NCI-H1048 (cell line): ENCODE measurements around the gene CDKAL1.
A peak's percentile ranks its signal among the peaks of the same experiment; 100 is the strongest.
"Not testable (repeated sequence)": the region's sequence is repeated elsewhere in the genome, so short reads cannot be mapped to it uniquely, and the experiment has no call there.

Source experiments
- DNase-seq: peaks from one replicate; lab custom pipeline; 2025; lab: John Stamatoyannopoulos, UW

The CDKAL1 gene

DNA sequence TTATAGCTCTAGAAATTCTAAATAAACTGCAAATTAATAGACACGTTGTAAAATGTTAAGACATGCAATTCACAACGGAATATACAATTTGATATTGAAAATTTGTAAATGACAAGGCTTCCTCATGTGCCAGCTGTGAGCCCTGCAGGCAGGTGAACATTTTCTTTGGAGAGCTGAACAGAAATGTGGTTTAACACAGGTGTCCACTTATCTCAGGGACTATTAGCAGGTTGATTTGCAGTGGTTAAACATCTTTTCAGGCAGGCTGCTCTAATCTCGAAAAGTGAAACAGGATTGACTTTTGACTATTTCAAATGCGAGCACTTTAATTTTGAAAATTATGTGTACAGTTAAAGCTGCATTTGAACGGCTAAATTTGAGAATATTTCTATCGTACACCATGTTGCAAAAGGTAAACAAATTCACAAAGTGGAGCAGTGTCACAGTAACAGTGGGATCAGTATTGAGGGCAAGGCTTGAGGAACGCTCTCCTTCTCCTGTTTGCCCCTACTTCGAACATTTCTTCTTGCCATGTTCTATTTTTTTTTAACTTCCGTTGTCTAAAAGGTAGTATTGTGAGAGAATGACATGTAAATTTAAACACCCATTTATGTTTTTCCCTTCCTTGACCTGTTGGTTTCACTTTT lies 210.8 kb downstream of the CDKAL1 start:
- DNase-seq, result no peak

GRCh38 chr6:20746024-20746423 lies 211.8 kb downstream of the CDKAL1 start:
- no peak for DNase-seq

DNA sequence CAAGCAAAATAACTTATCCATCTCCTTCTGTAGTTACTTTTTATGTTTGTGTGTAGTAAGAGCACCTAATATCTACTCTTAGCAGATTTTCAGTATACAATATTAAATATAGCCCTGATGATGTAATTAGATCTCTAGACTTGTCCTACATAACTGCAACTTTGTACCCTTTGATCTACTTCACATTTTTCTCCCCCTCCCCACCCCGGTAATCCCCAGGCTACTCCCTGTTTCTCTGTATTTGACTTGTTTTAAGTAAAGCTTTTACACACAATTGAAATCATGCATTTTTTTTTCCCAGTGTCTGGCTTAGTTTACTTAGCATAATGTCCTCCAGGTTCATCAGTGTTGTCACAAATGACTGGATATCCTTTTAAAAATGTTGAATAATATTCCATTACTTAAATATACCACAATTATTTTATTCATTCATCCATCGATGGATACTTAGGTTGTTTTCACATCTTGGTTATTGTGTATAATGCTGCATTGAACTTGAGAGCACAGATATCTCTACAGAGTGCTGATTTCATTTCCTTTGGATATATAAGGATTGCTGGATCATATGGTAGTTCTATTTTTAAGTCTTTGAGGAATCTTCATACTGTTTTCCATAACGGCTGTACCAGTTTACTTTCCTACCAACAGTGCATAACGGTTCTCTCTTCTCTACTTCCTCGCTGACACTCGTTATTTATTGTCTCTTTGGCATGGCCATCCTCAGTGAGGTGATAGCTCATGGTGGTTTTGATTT lies 212.7 kb downstream of the CDKAL1 start:
- DNase-seq, result no peak

DNA sequence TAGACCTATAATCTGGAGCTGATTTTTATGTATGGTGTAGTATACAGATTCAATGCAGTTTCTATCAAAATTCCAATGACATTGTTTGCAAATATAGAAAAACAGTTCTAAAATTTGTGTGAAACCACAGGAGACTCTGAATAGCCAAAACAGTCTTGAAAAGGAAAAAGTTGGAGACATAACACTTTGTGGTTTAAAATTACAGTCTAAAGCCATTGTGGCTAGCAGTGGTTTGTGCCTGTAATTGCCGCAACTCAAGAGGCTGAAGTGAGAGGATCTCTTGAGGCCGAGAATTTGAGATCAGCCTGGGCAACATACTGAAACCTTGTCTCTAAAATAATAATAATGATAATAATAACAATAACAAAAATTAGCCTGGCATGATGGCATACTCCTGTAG lies 213.7 kb downstream of the CDKAL1 start:
- no peak for DNase-seq

DNA sequence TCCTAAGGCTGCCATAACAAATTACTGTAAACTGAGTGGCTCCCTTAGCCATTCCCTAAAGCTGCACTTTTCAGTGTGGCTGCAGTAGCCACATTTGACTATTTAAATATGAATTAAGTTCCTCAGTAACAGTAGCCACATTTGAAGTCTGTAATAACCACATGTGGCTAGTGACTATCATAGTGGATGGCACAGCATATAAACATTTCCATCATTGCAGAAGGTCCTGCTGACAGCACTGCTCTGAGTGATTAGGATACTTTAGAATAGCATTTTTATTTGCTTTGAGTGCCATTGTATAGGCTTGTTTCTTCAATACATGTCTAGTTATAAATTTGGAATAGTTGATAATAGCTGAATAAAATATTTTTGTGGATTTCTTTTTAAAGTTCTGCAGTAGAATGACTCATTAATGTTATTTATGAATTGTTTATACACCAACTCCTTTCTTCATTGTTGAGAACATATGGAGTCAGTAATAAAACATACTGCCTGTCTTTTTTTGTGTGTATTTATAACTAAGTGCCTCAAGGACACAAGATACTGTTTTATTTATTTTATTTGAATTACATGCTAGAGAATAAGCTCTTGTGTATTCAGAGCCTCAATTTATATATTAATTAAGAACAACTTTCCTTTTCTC lies 217.2 kb downstream of the CDKAL1 start:
- DNase-seq, result no peak

- no peak for DNase-seq
These were observed 221.4 kb downstream of the CDKAL1 start for GRCh38 chr6:20755631-20756030.

DNA sequence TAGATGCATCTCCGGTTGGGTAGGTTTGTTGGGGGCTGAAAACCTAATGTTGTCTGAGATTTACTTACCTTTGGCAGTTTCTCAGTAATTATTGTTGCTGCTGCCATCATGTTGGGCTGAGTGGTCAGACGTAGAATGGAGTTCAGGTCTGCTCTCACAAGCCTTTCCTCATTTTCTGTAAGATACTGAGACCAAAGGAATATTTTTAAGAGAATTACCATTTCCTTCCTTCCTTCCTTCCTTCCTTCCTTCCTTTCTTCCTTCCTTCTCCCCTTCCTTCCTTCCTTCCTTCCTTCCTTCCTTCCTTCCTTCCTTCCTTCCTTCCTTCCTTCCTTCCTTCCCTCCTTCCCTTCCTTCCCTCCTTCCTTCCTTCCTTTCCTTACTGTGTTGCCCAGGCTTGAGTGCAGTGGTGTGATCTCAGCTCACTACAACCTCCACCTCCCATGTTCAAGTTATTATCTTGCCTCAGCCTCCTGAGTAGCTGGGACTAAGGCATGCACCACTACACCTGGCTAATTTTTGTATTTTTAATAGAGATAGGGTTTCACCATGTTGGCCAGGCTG lies 222.4 kb downstream of the CDKAL1 start:
- not testable (repeated sequence) for DNase-seq

- DNase-seq, result no peak
These were observed 223.5 kb downstream of the CDKAL1 start for GRCh38 chr6:20757761-20758160.

GRCh38 chr6:20763296-20763695 lies 229.0 kb downstream of the CDKAL1 start:
- no peak for DNase-seq

DNA sequence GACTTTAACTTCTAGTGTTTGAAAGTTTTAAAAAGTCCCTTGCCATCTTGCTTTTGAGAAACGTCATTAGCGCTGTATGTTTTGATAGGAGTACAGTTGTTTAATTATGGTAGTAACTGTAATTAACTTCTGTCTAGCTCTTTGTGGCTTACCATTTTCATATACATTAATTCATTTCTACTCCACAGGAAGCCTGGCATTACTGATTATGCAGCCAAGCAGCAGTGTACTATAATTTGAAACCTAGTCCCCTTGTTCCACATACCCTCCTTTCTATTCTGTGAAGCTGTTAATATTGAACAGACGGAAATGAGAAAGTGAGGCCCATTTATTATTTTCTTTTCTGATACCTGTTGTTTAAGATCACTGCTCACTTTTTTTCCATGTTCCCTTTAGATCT lies 235.4 kb downstream of the CDKAL1 start:
- no peak for DNase-seq

DNA sequence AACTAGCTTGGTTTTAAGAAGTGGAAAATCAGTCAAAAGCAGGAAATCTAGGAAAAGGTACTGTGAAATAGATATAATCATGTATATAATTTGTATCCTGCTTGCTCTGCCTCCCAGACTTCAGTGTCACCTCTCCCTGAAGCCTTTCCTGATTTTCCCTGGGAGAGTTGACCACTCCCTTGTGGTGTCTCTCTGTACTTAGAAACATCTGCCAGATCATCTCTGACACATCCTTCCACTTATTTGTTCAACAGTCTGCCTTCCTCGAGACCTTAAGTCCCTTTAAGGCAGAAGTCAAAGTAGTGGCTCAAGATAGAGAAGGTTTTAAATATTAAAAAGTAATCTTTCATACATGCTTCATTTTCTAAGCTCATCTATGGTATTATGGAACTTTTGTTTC lies 236.5 kb downstream of the CDKAL1 start:
- no peak for DNase-seq

DNA sequence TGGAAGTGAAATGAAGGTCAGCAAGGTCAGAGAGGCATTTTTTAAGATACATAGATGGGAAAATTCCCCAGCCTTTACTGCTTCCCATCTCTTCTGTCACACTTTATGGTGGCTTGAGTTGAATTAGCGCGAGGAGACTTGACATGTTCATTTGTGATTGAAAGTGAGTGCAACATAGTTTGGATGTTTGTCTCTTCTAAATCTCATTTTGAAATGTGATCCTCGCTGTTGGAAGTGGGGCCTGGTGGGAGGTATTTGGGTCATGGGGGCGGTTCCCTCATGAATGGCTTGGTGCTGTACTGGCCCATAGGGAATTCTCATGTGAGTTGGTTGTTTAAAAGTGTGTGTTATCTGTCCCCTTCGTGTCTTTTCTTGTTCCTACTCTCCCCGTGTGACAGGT lies 237.2 kb downstream of the CDKAL1 start:
- no peak for DNase-seq

- no peak for DNase-seq
These were observed 239.6 kb downstream of the CDKAL1 start for GRCh38 chr6:20773822-20774221.

- peak; percentile 31 for DNase-seq
These were observed 241.7 kb downstream of the CDKAL1 start for GRCh38 chr6:20775981-20776380.

DNA sequence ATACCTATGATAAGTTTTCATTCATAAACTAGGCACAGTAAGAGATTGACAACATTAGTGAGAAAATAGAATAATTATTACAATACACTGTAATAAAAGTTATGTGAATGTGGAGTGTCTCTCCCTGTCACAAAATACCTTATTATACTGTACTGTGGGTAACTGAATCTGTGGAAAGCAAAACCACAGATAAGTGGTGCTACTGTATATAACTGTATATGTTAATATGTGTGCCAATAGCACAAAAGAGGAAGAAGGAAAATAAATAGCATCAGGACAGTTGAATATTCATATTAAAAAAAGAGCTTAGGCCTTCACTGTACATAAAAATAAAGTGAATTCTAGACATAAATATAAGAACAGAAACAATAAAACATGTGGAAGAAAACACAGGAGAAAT lies 243.5 kb downstream of the CDKAL1 start:
- no peak for DNase-seq

- DNase-seq, result no peak
These were observed 244.2 kb downstream of the CDKAL1 start for GRCh38 chr6:20778459-20778858.

- no peak for DNase-seq
These were observed 244.7 kb downstream of the CDKAL1 start for GRCh38 chr6:20778912-20779311.

DNA sequence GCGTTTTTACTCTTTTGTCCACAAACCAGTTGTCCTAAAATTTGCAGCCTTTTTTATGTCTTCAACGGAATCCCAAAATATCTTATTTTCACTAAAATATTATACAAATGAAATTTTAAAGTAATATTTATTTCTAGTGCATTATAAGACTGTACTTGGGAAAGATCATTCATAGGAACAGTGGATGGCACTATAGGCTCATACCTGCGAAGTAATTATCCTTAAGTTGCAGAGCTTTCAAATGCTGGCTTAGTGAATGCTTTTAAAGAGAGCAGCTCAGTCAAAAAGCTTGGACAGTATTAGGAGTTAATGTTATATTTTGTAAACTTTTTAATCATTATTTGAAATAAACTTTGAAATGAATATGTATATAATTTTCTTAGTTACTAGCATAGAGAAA lies 254.9 kb downstream of the CDKAL1 start:
- DNase-seq, result no peak

GRCh38 chr6:20790032-20790791 lies 256.0 kb downstream of the CDKAL1 start:
- DNase-seq, result no peak

GRCh38 chr6:20791074-20791473 lies 256.8 kb downstream of the CDKAL1 start:
- no peak for DNase-seq

DNA sequence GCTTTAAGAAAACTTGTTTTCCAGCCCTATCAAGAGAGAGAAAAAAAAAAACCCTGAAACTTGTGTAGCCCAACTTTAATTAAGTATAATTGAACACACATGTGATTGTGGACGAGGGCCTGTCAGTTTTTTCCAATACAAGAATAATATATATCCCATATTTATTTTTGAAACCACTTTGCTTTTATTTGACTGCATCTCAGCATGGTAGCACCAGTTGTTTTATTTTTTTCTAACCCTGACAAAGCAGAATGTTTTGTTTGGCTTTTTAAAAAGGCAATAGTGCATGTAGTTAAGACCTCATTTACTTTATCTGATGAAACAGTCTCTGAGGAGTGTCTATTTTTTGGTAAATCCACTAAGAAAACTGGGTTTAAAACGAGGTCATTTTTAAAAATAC lies 257.7 kb downstream of the CDKAL1 start:
- DNase-seq, result no peak

GRCh38 chr6:20793174-20793573 lies 258.9 kb downstream of the CDKAL1 start:
- no peak for DNase-seq
